ENCODE data around the gene SLC15A1.

The SLC15A1 gene

GRCh38 chr13:98781905-98782304 lies 29.4 kb upstream of the SLC15A1 start:
- no peak overlapping the region for H3K27ac ChIP-seq (ENCODE audit: insufficient read depth, low read depth, low read length, poor library complexity, severe bottlenecking)
- H3K4me3 ChIP-seq (ENCODE audit: insufficient read depth, low read depth, low read length), result no peak overlapping the region
- H3K36me3 ChIP-seq (ENCODE audit: control insufficient read depth, insufficient read depth, low read length), result no peaks in the 10 kb centered on the region
- H3K27me3 ChIP-seq (ENCODE audit: control insufficient read depth, insufficient read depth, low read length, poor library complexity, severe bottlenecking), result no peaks in the 10 kb centered on the region
- H3K4me1 ChIP-seq (ENCODE audit: control insufficient read depth, insufficient read depth, low read length), result no peaks in the 10 kb centered on the region
- H3K9me3 ChIP-seq (ENCODE audit: control insufficient read depth, low read length), result no peaks in the 10 kb centered on the region
- 94 to 98% methylated on average over 7 of the region's 7 CpGs for WGBS, 2 experiments

- Histone ChIP-seq H3K9me3 (ENCODE audit: control insufficient read depth, low read length) (no peaks in the 10 kb centered on the region), H3K4me3 (ENCODE audit: insufficient read depth, low read depth, low read length) (no peak overlapping the region), H3K36me3 (ENCODE audit: control insufficient read depth, insufficient read depth, low read length) (no peaks in the 10 kb centered on the region), H3K27ac (ENCODE audit: insufficient read depth, low read depth, low read length, poor library complexity, severe bottlenecking) (no peak overlapping the region), H3K27me3 (ENCODE audit: control insufficient read depth, insufficient read depth, low read length, poor library complexity, severe bottlenecking) (no peaks in the 10 kb centered on the region), H3K4me1 (ENCODE audit: control insufficient read depth, insufficient read depth, low read length) (no peaks in the 10 kb centered on the region)
- WGBS, 2 experiments, result 94% methylated on average over 11 of the region's 11 CpGs
Measured at GRCh38 chr13:98781470-98781869, 29.0 kb upstream of the SLC15A1 start.

- Histone ChIP-seq H3K4me3 (ENCODE audit: insufficient read depth, low read depth, low read length) (no peak overlapping the region), H3K9me3 (ENCODE audit: control insufficient read depth, low read length) (no peaks in the 10 kb centered on the region), H3K36me3 (ENCODE audit: control insufficient read depth, insufficient read depth, low read length) (no peaks in the 10 kb centered on the region), H3K27ac (ENCODE audit: insufficient read depth, low read depth, low read length, poor library complexity, severe bottlenecking) (no peak overlapping the region), H3K4me1 (ENCODE audit: control insufficient read depth, insufficient read depth, low read length) (no peaks in the 10 kb centered on the region), H3K27me3 (ENCODE audit: control insufficient read depth, insufficient read depth, low read length, poor library complexity, severe bottlenecking) (no peaks in the 10 kb centered on the region)
- WGBS, 2 experiments, result 94 to 96% methylated on average over 11 of the region's 11 CpGs
Measured at GRCh38 chr13:98781045-98781444, 28.6 kb upstream of the SLC15A1 start.

GRCh38 chr13:98780451-98780850 lies 28.0 kb upstream of the SLC15A1 start:
- Histone ChIP-seq H3K4me3 (ENCODE audit: insufficient read depth, low read depth, low read length) (no peak overlapping the region), H3K27ac (ENCODE audit: insufficient read depth, low read depth, low read length, poor library complexity, severe bottlenecking) (no peak overlapping the region), H3K36me3 (ENCODE audit: control insufficient read depth, insufficient read depth, low read length) (no peaks in the 10 kb centered on the region), H3K4me1 (ENCODE audit: control insufficient read depth, insufficient read depth, low read length) (no peaks in the 10 kb centered on the region), H3K9me3 (ENCODE audit: control insufficient read depth, low read length) (no peaks in the 10 kb centered on the region), H3K27me3 (ENCODE audit: control insufficient read depth, insufficient read depth, low read length, poor library complexity, severe bottlenecking) (no peaks in the 10 kb centered on the region)
- 92 to 93% methylated on average over 2 of the region's 2 CpGs for WGBS, 2 experiments

- Histone ChIP-seq H3K4me3 (ENCODE audit: insufficient read depth, low read depth, low read length) (no peak overlapping the region), H3K4me1 (ENCODE audit: control insufficient read depth, insufficient read depth, low read length) (no peaks in the 10 kb centered on the region), H3K36me3 (ENCODE audit: control insufficient read depth, insufficient read depth, low read length) (no peaks in the 10 kb centered on the region), H3K27ac (ENCODE audit: insufficient read depth, low read depth, low read length, poor library complexity, severe bottlenecking) (no peak overlapping the region), H3K27me3 (ENCODE audit: control insufficient read depth, insufficient read depth, low read length, poor library complexity, severe bottlenecking) (no peaks in the 10 kb centered on the region), H3K9me3 (ENCODE audit: control insufficient read depth, low read length) (no peaks in the 10 kb centered on the region)
- 93 to 98% methylated on average over 1 of the region's 1 CpG for WGBS, 2 experiments
Measured at GRCh38 chr13:98779695-98780094, 27.2 kb upstream of the SLC15A1 start.

GRCh38 chr13:98778749-98779148 lies 26.3 kb upstream of the SLC15A1 start:
- Histone ChIP-seq H3K4me1 (ENCODE audit: control insufficient read depth, insufficient read depth, low read length) (no peaks in the 10 kb centered on the region), H3K36me3 (ENCODE audit: control insufficient read depth, insufficient read depth, low read length) (no peaks in the 10 kb centered on the region), H3K4me3 (ENCODE audit: insufficient read depth, low read depth, low read length) (no peak overlapping the region), H3K27ac (ENCODE audit: insufficient read depth, low read depth, low read length, poor library complexity, severe bottlenecking) (no peak overlapping the region), H3K9me3 (ENCODE audit: control insufficient read depth, low read length) (no peaks in the 10 kb centered on the region), H3K27me3 (ENCODE audit: control insufficient read depth, insufficient read depth, low read length, poor library complexity, severe bottlenecking) (no peaks in the 10 kb centered on the region)
- 73 to 74% methylated on average over 8 of the region's 8 CpGs for WGBS, 2 experiments

- no peak overlapping the region for H3K4me3 ChIP-seq (ENCODE audit: insufficient read depth, low read depth, low read length)
- no peaks in the 10 kb centered on the region for H3K36me3 ChIP-seq (ENCODE audit: control insufficient read depth, insufficient read depth, low read length)
- no peaks in the 10 kb centered on the region for H3K4me1 ChIP-seq (ENCODE audit: control insufficient read depth, insufficient read depth, low read length)
- H3K9me3 ChIP-seq (ENCODE audit: control insufficient read depth, low read length), result no peaks in the 10 kb centered on the region
- no peak overlapping the region for H3K27ac ChIP-seq (ENCODE audit: insufficient read depth, low read depth, low read length, poor library complexity, severe bottlenecking)
- 95 to 96% methylated on average over 5 of the region's 5 CpGs for WGBS, 2 experiments
- no peaks in the 10 kb centered on the region for H3K27me3 ChIP-seq (ENCODE audit: control insufficient read depth, insufficient read depth, low read length, poor library complexity, severe bottlenecking)
Measured at GRCh38 chr13:98776644-98777043, 24.2 kb upstream of the SLC15A1 start.

GRCh38 chr13:98775844-98776598 lies 23.5 kb upstream of the SLC15A1 start:
- Histone ChIP-seq H3K4me3 (ENCODE audit: insufficient read depth, low read depth, low read length) (no peak overlapping the region), H3K27me3 (ENCODE audit: control insufficient read depth, insufficient read depth, low read length, poor library complexity, severe bottlenecking) (no peaks in the 10 kb centered on the region), H3K9me3 (ENCODE audit: control insufficient read depth, low read length) (no peaks in the 10 kb centered on the region), H3K27ac (ENCODE audit: insufficient read depth, low read depth, low read length, poor library complexity, severe bottlenecking) (no peak overlapping the region), H3K4me1 (ENCODE audit: control insufficient read depth, insufficient read depth, low read length) (no peaks in the 10 kb centered on the region), H3K36me3 (ENCODE audit: control insufficient read depth, insufficient read depth, low read length) (no peaks in the 10 kb centered on the region)
- 92 to 94% methylated on average over 22 of the region's 22 CpGs for WGBS, 2 experiments

GRCh38 chr13:98775386-98775785 lies 22.9 kb upstream of the SLC15A1 start:
- H3K27me3 ChIP-seq (ENCODE audit: control insufficient read depth, insufficient read depth, low read length, poor library complexity, severe bottlenecking), result no peaks in the 10 kb centered on the region
- no peaks in the 10 kb centered on the region for H3K4me1 ChIP-seq (ENCODE audit: control insufficient read depth, insufficient read depth, low read length)
- H3K9me3 ChIP-seq (ENCODE audit: control insufficient read depth, low read length), result no peaks in the 10 kb centered on the region
- WGBS, 2 experiments, result 92 to 95% methylated on average over 15 of the region's 15 CpGs
- no peaks in the 10 kb centered on the region for H3K36me3 ChIP-seq (ENCODE audit: control insufficient read depth, insufficient read depth, low read length)
- H3K27ac ChIP-seq (ENCODE audit: insufficient read depth, low read depth, low read length, poor library complexity, severe bottlenecking), result no peak overlapping the region
- H3K4me3 ChIP-seq (ENCODE audit: insufficient read depth, low read depth, low read length), result no peak overlapping the region

GRCh38 chr13:98774776-98775175 lies 22.3 kb upstream of the SLC15A1 start:
- no peak overlapping the region for H3K4me3 ChIP-seq (ENCODE audit: insufficient read depth, low read depth, low read length)
- H3K36me3 ChIP-seq (ENCODE audit: control insufficient read depth, insufficient read depth, low read length), result no peaks in the 10 kb centered on the region
- WGBS, 2 experiments, result 95 to 96% methylated on average over 9 of the region's 9 CpGs
- H3K4me1 ChIP-seq (ENCODE audit: control insufficient read depth, insufficient read depth, low read length), result no peaks in the 10 kb centered on the region
- no peak overlapping the region for H3K27ac ChIP-seq (ENCODE audit: insufficient read depth, low read depth, low read length, poor library complexity, severe bottlenecking)
- no peaks in the 10 kb centered on the region for H3K9me3 ChIP-seq (ENCODE audit: control insufficient read depth, low read length)
- no peaks in the 10 kb centered on the region for H3K27me3 ChIP-seq (ENCODE audit: control insufficient read depth, insufficient read depth, low read length, poor library complexity, severe bottlenecking)

Measured in ectodermal cell (in vitro differentiated cells).